ENCODE measurements around the gene CCDC85C.

DNA sequence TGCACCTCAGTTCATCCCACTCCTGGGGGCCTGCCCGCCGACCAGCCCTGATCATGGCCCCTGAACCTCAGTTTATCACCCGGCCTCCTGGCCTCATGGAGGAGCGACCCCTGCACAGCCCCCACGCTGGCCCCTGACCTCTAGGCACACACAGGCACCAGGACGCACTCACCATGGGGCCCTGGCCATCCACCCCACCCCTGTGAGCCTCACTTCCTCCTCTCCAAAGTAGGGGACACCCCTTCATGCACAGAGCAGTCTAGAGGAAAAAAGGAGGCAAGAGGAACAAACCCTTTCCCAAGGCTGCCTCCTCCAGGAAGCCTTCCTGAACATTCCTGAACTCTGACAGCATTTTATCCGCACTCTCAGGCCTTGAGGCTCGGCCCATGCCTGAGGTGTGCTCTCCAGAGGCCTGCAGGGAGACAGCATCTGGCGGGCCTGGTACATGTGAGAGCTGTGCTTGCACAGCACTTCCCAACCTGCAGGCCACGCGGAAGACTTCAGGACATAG lies 83.4 kb downstream of the CCDC85C start:
- TF ChIP-seq, protein P1, sequence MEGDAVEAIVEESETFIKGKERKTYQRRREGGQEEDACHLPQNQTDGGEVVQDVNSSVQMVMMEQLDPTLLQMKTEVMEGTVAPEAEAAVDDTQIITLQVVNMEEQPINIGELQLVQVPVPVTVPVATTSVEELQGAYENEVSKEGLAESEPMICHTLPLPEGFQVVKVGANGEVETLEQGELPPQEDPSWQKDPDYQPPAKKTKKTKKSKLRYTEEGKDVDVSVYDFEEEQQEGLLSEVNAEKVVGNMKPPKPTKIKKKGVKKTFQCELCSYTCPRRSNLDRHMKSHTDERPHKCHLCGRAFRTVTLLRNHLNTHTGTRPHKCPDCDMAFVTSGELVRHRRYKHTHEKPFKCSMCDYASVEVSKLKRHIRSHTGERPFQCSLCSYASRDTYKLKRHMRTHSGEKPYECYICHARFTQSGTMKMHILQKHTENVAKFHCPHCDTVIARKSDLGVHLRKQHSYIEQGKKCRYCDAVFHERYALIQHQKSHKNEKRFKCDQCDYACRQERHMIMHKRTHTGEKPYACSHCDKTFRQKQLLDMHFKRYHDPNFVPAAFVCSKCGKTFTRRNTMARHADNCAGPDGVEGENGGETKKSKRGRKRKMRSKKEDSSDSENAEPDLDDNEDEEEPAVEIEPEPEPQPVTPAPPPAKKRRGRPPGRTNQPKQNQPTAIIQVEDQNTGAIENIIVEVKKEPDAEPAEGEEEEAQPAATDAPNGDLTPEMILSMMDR (conservative IDR thresholded peaks at IDR 0.05; ENCODE audit: low read length): no peak
- no peak for TF ChIP-seq EZH2phosphoT487 (IDR thresholded peaks at IDR 0.05; ENCODE audit: borderline replicate concordance, low read depth, low read length)

Measured in OCI-LY7 (cell line).